Ishikawa (cell line): Measurements from ENCODE around the gene ARHGAP40.

Experiments
- CEBPB ChIP-seq: IDR thresholded peaks from 2 replicates; pipeline ENCODE4 v1.6.1; 2012
- CREB1 ChIP-seq: IDR thresholded peaks from 2 replicates; pipeline ENCODE4 v1.6.1; 2012; ENCODE audit warnings: low read depth
- EGR1 ChIP-seq: IDR thresholded peaks from 2 replicates; pipeline ENCODE4 v1.6.1; 2012
- EP300 ChIP-seq: IDR thresholded peaks from 2 replicates; pipeline ENCODE4 v1.6.1; 2012; ENCODE audit warnings: borderline replicate concordance
- FOXM1 ChIP-seq: IDR thresholded peaks from 2 replicates; pipeline ENCODE4 v1.6.1; 2012; ENCODE audit warnings: low read depth, borderline replicate concordance
- NFIC ChIP-seq: IDR thresholded peaks from 2 replicates; pipeline ENCODE4 v1.6.1; 2012
- RAD21 ChIP-seq: IDR thresholded peaks from 2 replicates; pipeline ENCODE4 v1.6.1; 2012; ENCODE audit warnings: low read depth
- TAF1 ChIP-seq: IDR thresholded peaks from 2 replicates; pipeline ENCODE4 v1.6.1; 2012; ENCODE audit warnings: low read depth, mild to moderate bottlenecking
- TCF12 ChIP-seq: IDR thresholded peaks from 2 replicates; pipeline ENCODE4 v1.6.1; 2012; ENCODE audit warnings: low read depth
- TEAD4 ChIP-seq: IDR thresholded peaks from 2 replicates; pipeline ENCODE4 v1.6.1; 2012
- USF1 ChIP-seq: IDR thresholded peaks from 2 replicates; pipeline ENCODE4 v1.6.1; 2012
- YY1 ChIP-seq: IDR thresholded peaks from 2 replicates; pipeline ENCODE4 v1.6.1; 2012; ENCODE audit warnings: low read depth
- ZBTB7A ChIP-seq: IDR thresholded peaks from 2 replicates; pipeline ENCODE4 v1.6.1; 2012; ENCODE audit warnings: low read depth
- TF ChIP-seq, protein P1 (sequence below): IDR thresholded peaks from 2 replicates; pipeline ENCODE4 v1.6.1; 2012
- TF ChIP-seq, protein P2 (sequence below): IDR thresholded peaks from 2 replicates; pipeline ENCODE4 v1.6.1; 2012; ENCODE audit warnings: low read depth, mild to moderate bottlenecking

Gene ARHGAP40

DNA sequence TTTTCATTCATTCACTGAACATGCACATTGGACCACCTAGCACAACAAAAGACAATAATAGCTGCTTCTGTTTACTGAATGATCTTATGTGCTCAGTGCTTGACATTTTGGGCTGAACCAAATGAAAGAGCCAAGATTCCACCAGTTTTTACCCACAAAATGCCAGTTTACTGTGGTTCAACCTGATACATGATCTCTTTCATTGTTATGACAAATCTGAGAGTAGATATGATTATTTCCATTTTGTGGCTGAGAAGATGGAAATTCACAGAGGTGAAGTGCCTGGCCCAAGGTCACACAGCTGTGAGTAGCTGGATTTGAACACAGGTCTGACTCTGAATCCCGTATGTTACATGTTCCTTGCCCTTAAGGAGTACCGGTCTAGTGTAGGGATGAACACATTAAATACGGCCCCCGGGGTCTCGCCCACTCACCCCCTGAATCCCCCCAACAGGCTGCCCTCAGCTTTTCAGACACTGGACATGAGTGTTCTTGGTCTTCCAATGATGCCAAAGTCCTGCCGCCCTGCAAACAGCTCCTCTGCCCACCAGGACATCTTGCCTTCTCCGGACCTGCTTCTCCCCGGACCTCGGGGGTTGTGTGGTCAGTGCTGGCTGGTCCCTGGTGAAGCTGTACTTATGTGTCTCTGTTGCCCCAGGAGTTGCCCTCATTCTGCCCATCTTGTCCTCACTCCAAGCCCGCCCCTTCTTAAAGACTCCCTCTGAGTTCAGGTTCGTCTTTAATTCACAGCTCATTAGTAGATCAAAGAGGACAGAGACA is 64.1 kb downstream of the ARHGAP40 start:
- TF ChIP-seq, protein P1, sequence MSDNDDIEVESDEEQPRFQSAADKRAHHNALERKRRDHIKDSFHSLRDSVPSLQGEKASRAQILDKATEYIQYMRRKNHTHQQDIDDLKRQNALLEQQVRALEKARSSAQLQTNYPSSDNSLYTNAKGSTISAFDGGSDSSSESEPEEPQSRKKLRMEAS = no peak
- no peak for TF ChIP-seq ZBTB7A
- TF ChIP-seq, protein P2, sequence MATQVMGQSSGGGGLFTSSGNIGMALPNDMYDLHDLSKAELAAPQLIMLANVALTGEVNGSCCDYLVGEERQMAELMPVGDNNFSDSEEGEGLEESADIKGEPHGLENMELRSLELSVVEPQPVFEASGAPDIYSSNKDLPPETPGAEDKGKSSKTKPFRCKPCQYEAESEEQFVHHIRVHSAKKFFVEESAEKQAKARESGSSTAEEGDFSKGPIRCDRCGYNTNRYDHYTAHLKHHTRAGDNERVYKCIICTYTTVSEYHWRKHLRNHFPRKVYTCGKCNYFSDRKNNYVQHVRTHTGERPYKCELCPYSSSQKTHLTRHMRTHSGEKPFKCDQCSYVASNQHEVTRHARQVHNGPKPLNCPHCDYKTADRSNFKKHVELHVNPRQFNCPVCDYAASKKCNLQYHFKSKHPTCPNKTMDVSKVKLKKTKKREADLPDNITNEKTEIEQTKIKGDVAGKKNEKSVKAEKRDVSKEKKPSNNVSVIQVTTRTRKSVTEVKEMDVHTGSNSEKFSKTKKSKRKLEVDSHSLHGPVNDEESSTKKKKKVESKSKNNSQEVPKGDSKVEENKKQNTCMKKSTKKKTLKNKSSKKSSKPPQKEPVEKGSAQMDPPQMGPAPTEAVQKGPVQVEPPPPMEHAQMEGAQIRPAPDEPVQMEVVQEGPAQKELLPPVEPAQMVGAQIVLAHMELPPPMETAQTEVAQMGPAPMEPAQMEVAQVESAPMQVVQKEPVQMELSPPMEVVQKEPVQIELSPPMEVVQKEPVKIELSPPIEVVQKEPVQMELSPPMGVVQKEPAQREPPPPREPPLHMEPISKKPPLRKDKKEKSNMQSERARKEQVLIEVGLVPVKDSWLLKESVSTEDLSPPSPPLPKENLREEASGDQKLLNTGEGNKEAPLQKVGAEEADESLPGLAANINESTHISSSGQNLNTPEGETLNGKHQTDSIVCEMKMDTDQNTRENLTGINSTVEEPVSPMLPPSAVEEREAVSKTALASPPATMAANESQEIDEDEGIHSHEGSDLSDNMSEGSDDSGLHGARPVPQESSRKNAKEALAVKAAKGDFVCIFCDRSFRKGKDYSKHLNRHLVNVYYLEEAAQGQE = no peak
- no peak for TF ChIP-seq RAD21
- no peak for TF ChIP-seq FOXM1
- TF ChIP-seq TAF1 = no peak
- TF ChIP-seq YY1 = no peak
- no peak for TF ChIP-seq EP300
- TF ChIP-seq USF1 = no peak
- TF ChIP-seq EGR1 = no peak
- TF ChIP-seq CEBPB = no peak
- no peak for TF ChIP-seq CREB1
- no peak for TF ChIP-seq TEAD4
- TF ChIP-seq NFIC = no peak
- no peak for TF ChIP-seq TCF12

DNA sequence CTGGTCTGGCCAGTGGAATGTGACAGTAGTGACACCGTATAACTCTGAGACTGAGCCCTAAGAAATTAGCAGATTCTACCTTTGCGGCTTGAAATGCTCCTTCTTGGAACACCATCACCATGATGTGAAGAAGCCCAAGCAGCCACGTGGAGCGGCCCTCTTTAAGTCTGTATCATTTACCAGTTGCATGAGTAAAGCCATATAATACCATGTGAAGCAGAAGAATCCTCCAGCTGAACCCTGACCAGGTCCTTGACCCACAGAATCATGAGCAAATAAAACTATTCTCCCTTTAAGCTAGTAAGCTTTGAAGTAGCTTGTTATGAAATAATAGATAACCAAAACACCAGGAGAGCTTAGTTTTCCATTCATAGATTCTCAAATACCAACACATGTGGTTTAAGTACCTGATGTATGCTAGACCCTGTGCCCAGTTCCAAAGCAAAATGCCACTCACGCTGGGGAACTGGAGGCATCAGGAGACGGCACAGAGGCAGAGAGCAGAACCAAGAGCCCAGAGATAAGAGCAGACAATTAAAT is 65.9 kb downstream of the ARHGAP40 start:
- TF ChIP-seq USF1 (no peak), ZBTB7A (no peak), RAD21 (no peak), NFIC (no peak), TEAD4 (no peak), FOXM1 (no peak), CEBPB (no peak), EP300 (no peak), CREB1 (no peak), EGR1 (no peak), YY1 (no peak), TCF12 (no peak), TAF1 (no peak)
- TF ChIP-seq, protein P2 = no peak
- TF ChIP-seq, protein P1 = no peak

GRCh38 chr20:38669688-38670087 is 68.1 kb downstream of the ARHGAP40 start:
- TF ChIP-seq TAF1 (no peak), EGR1 (no peak), FOXM1 (no peak), ZBTB7A (no peak), CREB1 (no peak), EP300 (no peak), YY1 (no peak), RAD21 (no peak)
- TF ChIP-seq, protein P1 = no peak

GRCh38 chr20:38670786-38671185 is 69.2 kb downstream of the ARHGAP40 start:
- TF ChIP-seq NFIC (no peak), USF1 (no peak), ZBTB7A (no peak), CEBPB (no peak)
- TF ChIP-seq, protein P1 = no peak

DNA sequence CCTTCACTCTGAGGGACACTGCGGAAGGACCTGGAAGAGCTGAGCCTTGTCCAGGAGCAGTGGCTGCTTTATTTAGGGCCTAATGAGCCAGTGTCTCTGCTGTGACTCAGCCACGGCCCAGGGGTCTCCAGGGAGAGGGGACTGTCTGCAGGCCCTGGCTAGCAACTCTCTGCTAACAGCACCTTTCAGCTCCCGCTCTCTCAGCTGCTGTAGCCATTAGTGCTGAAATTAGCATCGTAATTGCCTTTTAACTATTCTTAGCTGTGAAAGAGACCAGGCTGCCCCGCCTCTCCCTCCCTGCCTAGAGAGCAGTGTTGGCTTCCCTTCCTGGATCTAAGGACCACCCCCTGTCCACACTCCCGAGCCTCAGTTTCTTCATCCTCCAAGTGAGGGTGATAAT is 69.6 kb downstream of the ARHGAP40 start:
- TF ChIP-seq YY1 (no peak), TCF12 (no peak), ZBTB7A (no peak), EP300 (no peak), RAD21 (no peak), USF1 (no peak), CREB1 (no peak), TAF1 (no peak), CEBPB (no peak), NFIC (no peak), EGR1 (no peak), FOXM1 (no peak), TEAD4 (no peak)
- TF ChIP-seq, protein P1 = no peak
- TF ChIP-seq, protein P2 = no peak
